Measurements from ENCODE around the gene NKAIN2.
"Not testable (repeated sequence)": the region's sequence is repeated elsewhere in the genome, so short reads cannot be mapped to it uniquely, and the experiment has no call there.

The NKAIN2 gene

DNA sequence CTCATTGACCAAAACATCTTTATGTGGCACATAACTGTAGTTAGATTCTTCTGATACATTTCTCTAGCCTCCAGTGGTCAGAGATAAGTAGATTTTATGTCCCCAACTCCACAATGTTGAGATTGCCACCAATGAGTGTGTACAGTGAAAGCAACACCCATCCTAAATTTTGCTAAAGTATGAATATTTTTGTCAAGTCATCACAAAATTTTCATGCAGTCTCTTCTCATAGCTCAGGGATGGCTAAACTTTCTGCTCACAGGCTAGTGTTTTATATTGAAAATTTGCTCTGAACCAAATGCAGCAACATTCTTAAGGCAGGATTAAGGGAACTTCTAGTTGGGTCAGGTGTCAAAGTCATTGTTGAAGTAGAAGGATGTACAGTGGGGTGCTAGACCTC is 203.6 kb downstream of the NKAIN2 start:
- no peak overlapping the region for H3K27ac ChIP-seq
- TF ChIP-seq, protein P1, sequence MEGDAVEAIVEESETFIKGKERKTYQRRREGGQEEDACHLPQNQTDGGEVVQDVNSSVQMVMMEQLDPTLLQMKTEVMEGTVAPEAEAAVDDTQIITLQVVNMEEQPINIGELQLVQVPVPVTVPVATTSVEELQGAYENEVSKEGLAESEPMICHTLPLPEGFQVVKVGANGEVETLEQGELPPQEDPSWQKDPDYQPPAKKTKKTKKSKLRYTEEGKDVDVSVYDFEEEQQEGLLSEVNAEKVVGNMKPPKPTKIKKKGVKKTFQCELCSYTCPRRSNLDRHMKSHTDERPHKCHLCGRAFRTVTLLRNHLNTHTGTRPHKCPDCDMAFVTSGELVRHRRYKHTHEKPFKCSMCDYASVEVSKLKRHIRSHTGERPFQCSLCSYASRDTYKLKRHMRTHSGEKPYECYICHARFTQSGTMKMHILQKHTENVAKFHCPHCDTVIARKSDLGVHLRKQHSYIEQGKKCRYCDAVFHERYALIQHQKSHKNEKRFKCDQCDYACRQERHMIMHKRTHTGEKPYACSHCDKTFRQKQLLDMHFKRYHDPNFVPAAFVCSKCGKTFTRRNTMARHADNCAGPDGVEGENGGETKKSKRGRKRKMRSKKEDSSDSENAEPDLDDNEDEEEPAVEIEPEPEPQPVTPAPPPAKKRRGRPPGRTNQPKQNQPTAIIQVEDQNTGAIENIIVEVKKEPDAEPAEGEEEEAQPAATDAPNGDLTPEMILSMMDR (conservative IDR thresholded peaks at IDR 0.05): no peak
- no peak for TF ChIP-seq ZFX (IDR thresholded peaks at IDR 0.05)

DNA sequence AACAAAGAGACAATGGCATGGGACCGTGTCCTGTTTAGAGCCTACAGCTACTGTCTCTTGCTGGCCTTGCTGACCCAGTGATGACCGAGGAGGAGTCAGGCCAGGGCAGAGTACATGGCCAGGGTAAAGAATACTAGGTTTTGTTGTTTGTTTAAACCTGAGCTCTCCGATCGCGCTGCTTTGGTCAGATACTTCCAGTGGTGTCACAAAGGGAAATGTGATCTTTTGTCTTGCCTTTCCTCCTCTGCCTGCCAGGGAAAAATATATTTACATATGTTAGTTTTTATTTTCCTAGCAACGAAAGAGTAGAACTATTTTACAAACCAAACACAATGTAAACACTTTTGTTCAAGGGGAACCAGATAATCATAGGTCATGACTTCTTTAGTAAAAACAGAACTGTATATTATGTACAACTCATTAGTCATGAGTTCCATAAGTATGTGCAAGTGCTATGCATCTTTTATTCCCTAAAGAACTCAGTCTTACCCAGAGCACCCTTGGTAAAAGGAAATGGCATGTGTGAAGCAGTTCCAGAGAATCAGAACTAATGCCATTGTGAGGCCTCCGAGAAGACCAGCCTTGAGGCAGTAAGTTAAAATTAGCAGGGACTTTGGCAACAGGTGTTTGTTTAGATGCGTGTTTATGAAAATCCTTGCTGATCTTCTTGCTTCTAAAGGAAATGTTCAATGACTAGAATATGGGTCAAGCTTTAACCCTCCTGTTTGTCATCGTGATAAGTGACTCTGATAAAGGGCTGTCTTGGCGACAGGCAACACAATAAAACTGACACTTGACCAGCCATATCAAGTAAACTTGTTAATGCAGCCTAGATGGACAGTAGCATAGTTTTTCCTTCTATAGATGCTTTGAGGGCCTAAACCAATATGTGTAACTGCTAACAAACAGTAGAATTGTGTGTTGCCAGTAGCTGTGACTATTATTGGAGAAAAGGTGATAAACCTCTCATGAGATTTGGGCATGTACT is 204.6 kb downstream of the NKAIN2 start:
- TF ChIP-seq, protein P1 (conservative IDR thresholded peaks at IDR 0.05): no peak
- no peak for TF ChIP-seq ZFX (IDR thresholded peaks at IDR 0.05)
- no peak overlapping the region for H3K27ac ChIP-seq

DNA sequence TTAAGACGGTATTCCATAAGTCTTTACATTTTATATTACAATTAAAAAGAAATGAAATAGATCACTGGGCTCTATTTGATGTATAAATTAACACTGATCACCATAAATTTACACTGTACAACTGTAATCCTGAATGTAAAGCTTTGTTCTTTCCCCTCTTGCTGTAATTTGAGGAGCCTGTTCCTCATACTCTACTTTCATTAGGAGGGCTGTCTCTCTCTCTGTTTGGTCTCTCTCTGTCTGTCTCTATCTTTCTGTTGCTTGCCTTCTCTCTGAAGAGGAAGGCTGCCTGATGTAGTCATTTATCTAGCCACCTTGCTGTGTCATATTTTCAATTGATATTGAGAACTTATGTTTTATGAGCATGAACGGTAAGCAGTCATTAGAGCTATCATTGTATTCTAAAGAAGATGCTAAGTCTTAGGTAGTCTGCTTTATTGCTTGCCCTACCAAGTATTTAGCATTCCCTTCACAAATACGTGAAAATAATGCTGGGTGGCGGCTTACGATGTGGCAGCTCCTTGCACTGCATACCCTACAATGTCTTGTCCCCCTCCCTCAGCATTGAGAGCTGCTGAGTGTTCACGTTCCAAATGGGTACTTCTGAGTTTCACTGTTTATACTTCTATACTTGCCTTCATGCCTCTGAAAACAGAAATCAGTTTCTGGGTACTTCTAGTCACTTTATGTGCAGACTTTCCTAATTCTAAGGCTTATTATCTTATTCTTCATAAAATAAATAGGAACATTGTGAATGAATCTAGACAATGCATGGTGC is 205.5 kb downstream of the NKAIN2 start:
- H3K27ac ChIP-seq: no peak overlapping the region
- TF ChIP-seq ZFX (IDR thresholded peaks at IDR 0.05): no peak
- TF ChIP-seq, protein P1 (conservative IDR thresholded peaks at IDR 0.05): no peak

DNA sequence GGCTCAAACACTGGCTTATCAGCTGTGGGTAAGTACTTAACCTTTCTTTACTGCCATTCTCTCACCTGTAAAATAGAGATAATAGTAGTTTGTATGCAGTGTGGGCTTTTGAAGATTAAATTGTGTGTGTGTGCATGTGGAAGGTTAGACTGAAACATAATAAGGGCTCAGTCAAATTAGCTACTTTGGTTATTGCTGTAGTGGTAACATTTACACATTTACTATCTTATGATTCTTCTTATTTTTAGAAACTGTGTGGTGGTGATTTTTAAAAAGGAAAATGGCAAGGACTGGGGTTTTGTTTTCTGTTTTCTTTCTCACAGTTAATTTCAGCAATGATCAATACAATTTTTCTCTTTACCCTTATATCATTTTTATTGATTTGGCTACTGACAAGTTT is 206.9 kb downstream of the NKAIN2 start:
- H3K27ac ChIP-seq: no peak overlapping the region
- TF ChIP-seq, protein P1 (conservative IDR thresholded peaks at IDR 0.05): no peak
- no peak for TF ChIP-seq ZFX (IDR thresholded peaks at IDR 0.05)

DNA sequence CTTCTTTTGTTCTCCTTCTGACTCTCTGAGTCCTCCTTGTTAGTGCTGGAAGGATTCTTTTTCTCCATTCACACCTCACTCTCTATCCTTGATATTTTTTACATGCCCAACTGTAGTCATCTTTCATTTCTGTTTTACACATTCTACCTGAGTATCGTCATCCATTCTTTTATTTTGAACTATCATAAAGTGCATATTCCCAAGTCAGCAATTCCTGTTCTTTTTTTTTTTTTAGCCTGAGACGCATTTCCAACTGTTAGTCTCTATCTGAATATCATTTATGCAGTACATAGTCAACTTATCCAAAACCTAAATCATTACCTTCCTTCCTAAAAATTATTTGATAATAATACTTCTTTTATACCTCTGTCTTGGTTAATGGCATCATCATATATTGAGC is 207.5 kb downstream of the NKAIN2 start:
- TF ChIP-seq ZFX (IDR thresholded peaks at IDR 0.05): no peak
- TF ChIP-seq, protein P1 (conservative IDR thresholded peaks at IDR 0.05): no peak
- no peak overlapping the region for H3K27ac ChIP-seq

DNA sequence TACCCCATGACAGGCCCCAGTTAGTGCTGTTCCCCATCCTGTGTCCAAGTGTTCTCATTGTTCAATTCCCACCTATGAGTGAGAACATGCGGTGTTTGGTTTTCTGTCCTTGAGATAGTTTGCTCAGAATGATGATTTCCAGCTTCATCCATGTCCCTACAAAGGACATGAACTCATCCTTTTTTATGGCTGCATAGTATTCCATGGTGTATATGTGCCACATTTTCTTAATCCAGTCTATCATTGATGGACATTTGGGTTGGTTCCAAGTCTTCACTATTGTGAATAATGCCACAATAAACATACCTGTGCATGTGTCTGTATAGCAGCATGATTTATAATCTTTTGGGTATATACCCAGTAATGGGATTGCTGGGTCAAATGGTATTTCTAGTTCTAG is 218.4 kb downstream of the NKAIN2 start:
- not testable (repeated sequence) for H3K27ac ChIP-seq

DNA sequence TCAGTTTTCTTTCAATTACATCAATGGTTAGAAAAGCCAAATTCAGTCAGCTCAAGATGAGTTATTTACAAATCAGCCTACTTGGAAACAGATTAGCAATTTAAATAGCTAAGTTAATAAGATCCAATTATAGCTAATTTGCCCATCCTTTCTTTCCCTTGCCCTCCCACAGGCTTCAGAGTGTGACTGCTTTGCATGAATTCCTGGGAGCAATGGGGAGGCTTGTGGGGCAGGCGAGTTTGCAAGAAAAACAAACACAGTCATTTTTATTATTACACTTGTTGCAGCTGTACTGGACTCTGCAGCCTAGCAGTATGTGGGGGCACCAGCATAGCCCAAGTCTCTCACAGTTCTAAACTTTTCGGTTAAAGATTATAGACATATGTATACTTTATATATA is 219.0 kb downstream of the NKAIN2 start:
- TF ChIP-seq ZFX (IDR thresholded peaks at IDR 0.05): no peak
- TF ChIP-seq, protein P1 (conservative IDR thresholded peaks at IDR 0.05): no peak
- no peak overlapping the region for H3K27ac ChIP-seq

Data from C4-2B (cell line).